HG03064 (cell line): ENCODE measurements around the gene RTN4R.

Experiments used
- ATAC-seq: cut with Tn5 transposase; IDR thresholded peaks from one replicate; pipeline ENCODE4 v1.9.1; 2021; ENCODE audit warnings: low read depth; ENCODE audit not compliant: unreplicated experiment

RTN4R gene

DNA sequence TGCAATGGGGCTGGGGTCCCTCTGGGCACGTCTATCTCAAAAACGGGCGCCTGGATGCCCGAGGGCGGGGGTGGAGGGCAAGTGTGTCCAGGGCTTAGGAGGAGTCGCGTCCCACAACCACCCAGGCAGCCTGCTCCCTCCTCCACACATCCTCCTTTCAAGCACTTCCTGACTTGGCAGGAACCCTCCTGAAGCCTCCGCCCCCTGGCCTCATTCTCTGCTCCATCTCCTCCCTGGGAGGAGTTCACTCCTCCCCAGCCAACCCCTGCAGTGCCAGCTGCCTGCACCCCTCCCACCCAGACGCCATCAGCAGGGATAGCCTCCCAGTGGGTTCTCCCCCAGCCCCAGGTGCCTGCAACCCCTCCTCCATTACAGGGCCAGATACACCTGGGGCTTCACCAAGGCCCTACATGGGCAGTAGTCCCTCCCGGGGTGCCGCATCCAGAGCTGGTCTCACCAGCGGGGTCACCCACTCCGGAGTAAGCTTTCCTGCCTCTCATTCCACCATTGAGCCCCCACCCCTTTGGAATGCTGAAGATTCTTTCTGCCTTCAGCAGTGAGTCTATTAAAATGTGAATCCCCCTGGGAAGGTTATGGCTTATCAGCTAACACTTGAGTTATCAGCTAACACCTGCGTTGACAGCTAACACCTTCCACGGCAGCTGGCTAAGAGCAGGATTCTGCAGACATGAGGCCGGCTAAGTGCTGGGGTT lies 24.4 kb downstream of the RTN4R start:
- no peak for ATAC-seq

GRCh38 chr22:20243176-20243536 lies 25.0 kb downstream of the RTN4R start:
- ATAC-seq = no peak

DNA sequence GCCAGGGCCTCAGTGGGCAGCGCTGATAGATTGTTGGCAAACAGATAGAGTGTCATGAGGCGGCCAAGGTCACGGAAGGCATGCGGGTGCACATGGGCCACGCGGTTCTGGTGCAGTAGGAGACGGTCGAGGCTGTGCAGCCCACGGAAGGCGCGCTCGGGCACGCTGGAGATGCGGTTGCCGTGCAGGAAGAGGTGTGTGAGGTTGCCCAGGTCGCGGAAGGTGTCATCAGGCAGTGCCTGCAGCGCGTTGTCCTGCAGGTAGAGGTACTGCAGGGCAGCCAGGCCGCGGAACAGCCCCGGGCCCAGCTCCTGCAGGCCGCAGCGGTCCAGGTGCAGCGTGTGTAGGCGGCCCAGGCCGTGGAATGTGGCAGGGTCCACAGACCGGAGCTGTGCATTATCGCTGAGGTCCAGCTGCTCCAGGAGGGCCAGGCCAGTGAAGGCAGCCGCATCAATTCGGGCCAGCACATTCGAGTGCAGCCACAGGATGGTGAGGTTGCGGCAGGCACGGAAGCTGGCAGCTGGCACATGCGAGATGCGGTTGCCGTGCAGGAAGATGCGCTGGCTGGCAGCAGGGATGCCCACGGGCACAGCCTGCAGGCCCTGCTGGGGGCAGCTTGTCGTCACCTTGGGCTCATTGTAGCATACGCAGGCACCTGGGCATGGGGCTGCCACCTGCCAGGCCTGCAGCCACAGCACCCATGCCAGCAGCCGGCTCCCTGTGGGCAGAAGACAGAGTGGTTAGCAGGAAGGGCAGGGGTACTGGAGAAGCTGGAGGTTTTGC lies 25.5 kb downstream of the RTN4R start:
- ATAC-seq = no peak

GRCh38 chr22:20241579-20242392 lies 26.3 kb downstream of the RTN4R start:
- ATAC-seq = no peak

GRCh38 chr22:20240900-20241299 lies 27.2 kb downstream of the RTN4R start:
- ATAC-seq = no peak

- ATAC-seq = no peak
Observed at GRCh38 chr22:20240447-20240764, 27.7 kb downstream of the RTN4R start.

GRCh38 chr22:20239676-20240446 lies 28.3 kb downstream of the RTN4R start:
- no peak for ATAC-seq

DNA sequence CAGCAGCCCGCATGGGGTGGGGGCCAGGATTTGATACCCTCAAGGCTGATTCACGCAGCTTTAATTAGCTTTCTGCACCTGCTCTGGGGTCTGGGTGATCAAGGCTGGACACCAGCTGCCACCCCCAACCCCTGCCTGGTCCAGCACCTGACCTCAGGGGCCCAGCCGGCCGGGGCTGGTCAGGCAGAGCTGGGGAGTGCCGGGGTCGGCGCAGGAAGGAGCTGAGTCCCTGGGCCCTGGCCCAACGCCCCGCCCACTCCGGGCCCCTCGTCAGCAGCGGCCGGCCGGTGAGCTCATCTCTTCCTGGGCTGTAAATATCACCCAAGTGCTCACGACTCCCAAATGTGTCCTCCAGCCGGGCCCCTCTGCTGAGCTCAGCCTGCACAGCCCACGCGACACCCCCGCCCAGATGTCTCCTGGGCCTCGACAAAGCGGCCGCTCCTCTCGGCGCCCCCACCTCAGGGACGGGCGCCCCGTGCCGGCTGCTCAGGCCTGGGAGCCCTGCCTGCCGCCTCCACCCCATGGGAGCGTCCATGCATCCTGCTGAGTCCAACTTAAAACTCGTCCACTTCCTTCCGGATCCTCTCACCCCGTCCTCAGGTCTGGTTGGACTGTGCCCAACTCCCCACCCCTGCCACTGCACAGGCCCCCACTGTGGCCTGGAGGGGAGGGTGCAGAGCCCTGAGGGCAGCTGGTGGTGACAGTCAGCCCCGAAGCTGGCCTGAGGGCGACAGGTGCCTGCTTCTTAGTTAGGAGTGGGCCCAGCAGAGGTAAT lies 29.0 kb downstream of the RTN4R start:
- no peak for ATAC-seq

DNA sequence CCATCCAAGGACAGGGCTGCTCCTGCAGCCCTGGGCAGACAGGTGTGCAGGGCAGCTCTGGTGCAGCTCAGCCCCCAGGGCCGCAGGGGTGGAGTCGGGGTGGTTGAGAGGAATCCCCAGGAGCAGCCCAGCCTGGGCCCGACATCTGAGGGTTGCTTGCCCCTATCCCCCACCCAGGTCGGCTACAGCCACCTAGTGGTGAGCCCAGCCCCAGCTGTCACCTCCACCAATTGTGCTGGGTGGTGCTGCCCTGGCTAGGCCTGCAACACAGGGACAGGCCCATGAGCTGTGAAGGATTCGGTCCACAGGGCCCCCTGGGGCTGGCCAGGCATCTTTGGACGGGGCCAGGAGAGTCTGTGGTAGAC lies 29.6 kb downstream of the RTN4R start:
- peak; percentile 77 for ATAC-seq

- no peak for ATAC-seq
Observed at GRCh38 chr22:20237480-20238440, 30.4 kb downstream of the RTN4R start.

GRCh38 chr22:20236052-20236717 lies 31.9 kb downstream of the RTN4R start:
- no peak for ATAC-seq

DNA sequence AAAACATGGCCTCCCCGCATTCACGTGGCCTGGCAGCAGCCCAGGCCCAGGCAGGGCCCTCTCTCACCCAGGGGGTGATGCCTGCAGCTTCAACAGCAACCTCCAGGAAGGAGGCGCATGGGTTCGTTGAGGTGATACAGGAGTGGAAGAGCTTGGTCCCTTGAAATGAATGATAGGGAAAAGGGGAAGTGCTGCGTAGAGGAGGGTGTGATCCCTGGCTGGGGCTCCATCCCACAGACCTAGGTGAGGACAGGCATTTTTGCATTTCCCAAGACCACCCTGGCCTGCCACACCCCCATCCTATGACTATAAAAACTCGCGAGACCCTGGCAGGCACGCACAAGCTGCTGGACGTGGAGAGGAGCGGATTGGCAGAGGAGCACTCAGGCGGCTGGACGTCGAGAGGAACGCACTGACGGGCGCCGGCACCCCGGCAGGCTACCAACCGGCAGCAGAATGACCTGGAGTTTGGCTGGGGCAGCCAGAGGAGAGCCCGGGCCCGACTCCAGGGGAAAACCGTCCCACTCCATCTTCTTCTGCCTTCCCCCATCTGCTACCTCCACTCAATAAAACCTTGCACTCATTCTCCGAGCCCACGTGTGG lies 32.6 kb downstream of the RTN4R start:
- no peak for ATAC-seq

DNA sequence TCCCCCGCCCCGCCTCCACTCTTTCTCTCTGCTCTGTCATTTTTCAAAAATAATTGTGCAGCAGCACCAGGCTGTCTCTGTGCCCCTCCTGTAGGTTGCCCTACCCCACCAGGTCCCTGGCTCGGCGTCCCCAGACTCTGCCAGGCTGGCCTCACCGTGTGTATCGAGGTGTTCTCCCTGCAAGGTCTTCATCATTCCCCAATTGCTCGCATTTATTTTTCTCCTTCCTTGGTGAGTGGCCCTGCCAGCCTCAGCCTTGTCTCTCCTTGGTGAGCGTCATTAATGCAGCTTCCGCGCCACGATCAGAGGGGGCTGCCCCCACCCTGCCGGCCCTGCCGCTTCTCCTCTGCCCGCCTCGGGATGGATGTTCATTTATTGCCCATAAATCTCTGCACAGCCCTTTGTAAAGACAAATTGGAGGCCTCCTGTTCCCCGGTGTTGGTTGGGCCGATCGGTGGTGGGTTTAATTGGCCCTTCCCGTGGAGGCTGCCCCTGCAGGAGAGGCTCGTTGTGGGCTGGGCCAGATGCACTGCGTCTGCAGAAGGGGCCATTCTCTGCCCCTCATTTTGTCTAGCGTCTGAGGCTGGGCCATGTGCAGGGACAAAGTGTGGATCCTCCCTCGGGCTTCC lies 33.2 kb downstream of the RTN4R start:
- no peak for ATAC-seq

GRCh38 chr22:20234314-20234682 lies 33.8 kb downstream of the RTN4R start:
- no peak for ATAC-seq

DNA sequence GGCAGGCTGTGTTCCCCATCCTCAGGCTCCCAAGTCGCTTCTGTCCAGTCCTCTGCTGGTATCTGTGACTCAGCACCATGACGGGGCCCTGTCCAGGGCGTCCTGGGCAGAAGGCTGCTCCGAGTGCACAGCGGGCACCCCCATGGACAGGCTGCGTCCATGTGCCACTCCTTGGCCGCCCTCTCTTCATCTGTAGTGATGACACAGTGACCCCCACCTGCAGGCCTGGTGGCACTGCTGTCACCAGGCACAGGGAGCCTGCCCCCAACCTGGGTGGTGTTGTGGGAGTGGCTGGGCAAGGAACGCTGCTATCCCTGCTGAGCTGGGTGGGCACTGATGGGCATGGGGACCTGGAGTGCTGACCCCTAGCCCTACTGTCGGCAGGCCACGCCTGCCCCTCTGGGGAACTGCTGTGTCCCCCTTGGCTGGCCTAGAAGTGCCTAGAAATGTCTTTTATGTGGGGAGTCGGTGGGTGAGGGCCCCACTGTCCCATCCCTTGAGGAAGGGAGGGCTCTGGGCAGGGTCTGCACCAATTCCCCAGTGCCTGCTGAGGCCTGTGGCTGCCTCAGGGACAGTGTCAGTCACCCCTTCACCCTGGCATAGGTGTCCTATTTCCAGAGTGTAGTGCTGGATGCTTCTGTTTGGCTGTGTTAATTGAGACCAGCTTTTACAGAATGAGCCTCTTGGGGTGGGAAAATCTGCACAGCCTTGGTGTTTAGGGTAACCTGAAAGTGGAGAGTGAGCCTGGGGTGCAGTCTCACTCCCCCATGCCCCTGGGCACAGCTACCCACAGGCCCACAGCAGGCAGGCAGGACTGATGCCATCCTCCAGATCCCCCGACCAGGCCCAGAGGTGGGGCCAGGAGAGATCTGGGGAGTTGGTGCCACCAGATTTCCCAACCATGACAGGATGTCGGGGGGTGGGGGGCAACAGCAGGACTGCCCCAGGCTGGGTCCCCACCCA lies 34.5 kb downstream of the RTN4R start:
- no peak for ATAC-seq

- no peak for ATAC-seq
Observed at GRCh38 chr22:20232781-20233180, 35.3 kb downstream of the RTN4R start.

- ATAC-seq = no peak
Observed at GRCh38 chr22:20232237-20232598, 35.9 kb downstream of the RTN4R start.
